GM23338 (cell line): ENCODE data around the gene TAOK1. TPM values are rescaled to one million over a fixed set of nuclear protein-coding genes. Genes with fewer than 3 reads are reported as not detected.

Experiments
- ATAC-seq: fragments of 200-7000 bp; cut with Tn5 transposase; 3 replicates; pipeline ENCODE4 v1.9.1; 2020
- DNase-seq: peaks from one replicate; pipeline ENCODE4 v3.0.0-alpha.2; 2015; ENCODE audit warnings: low spot score
- H2AFZ ChIP-seq: fragments of 200-600 bp; sonication (generic); 2 replicates; pipeline ENCODE4 v1.8.0; 2016; ENCODE audit warnings: antibody characterized with exemption, mild to moderate bottlenecking, moderate library complexity
- H3F3A ChIP-seq: fragments of 200-600 bp; sonication (generic); replicated peaks from 2 replicates; pipeline ENCODE4 v1.8.0; 2017; ENCODE audit warnings: antibody characterized with exemption, mixed run types, low read depth
- H3K27ac ChIP-seq: fragments of 200-600 bp; sonication (generic); 2 replicates; pipeline ENCODE4 v1.6.1; 2016; ENCODE audit warnings: low read depth
- H3K27me3 ChIP-seq: fragments of 200-600 bp; sonication (generic); 2 replicates; pipeline ENCODE4 v1.8.0; 2016; ENCODE audit warnings: mild to moderate bottlenecking, mixed run types, moderate library complexity; ENCODE audit not compliant: insufficient read depth
- H3K36me3 ChIP-seq: fragments of 200-600 bp; sonication (generic); 2 replicates; pipeline ENCODE4 v1.8.0; 2016; ENCODE audit warnings: mild to moderate bottlenecking; ENCODE audit not compliant: insufficient read depth
- H3K4me1 ChIP-seq: fragments of 200-600 bp; sonication (generic); 2 replicates; pipeline ENCODE4 v1.8.0; 2016; ENCODE audit warnings: mild to moderate bottlenecking, moderate library complexity; ENCODE audit not compliant: insufficient read depth
- H3K4me2 ChIP-seq: fragments of 200-600 bp; sonication (generic); 2 replicates; pipeline ENCODE4 v1.7.1; 2017; ENCODE audit warnings: mixed run types
- H3K4me3 ChIP-seq: fragments of 200-600 bp; sonication (generic); 2 replicates; pipeline ENCODE4 v1.6.1; 2016; ENCODE audit warnings: mixed run types
- H3K79me2 ChIP-seq: fragments of 200-600 bp; sonication (generic); replicated peaks from 2 replicates; pipeline ENCODE4 v1.8.0; 2017; ENCODE audit warnings: mild to moderate bottlenecking; ENCODE audit not compliant: insufficient read depth
- H3K9me2 ChIP-seq: fragments of 200-600 bp; sonication (generic); 2 replicates; pipeline ENCODE4 v1.8.0; 2017; ENCODE audit not compliant: insufficient read depth
- H4K20me1 ChIP-seq: fragments of 200-600 bp; sonication (generic); replicated peaks from 2 replicates; pipeline ENCODE4 v1.8.0; 2017; ENCODE audit warnings: mild to moderate bottlenecking; ENCODE audit not compliant: insufficient read depth
- H3K27ac Mint-ChIP-seq: 2 replicates; pipeline ENCODE4 v1.8.0; 2020; ENCODE audit warnings: inconsistent platforms, mild to moderate bottlenecking, moderate library complexity, mixed read lengths
- H3K27me3 Mint-ChIP-seq: 3 replicates; pipeline ENCODE4 v1.8.0; 2022; ENCODE audit warnings: low read depth, mild to moderate bottlenecking, moderate library complexity, mixed read lengths, inconsistent platforms; ENCODE audit not compliant: insufficient read depth, poor library complexity
- H3K36me3 Mint-ChIP-seq: 3 replicates; pipeline ENCODE4 v1.8.0; 2021; ENCODE audit warnings: low read depth, mild to moderate bottlenecking, inconsistent platforms, moderate library complexity, mixed read lengths
- H3K4me1 Mint-ChIP-seq: 3 replicates; pipeline ENCODE4 v1.8.0; 2020; ENCODE audit warnings: mild to moderate bottlenecking, inconsistent platforms, mixed read lengths
- H3K4me3 Mint-ChIP-seq: 3 replicates; pipeline ENCODE4 v1.8.0; 2021; ENCODE audit warnings: moderate library complexity, mild to moderate bottlenecking, inconsistent platforms, mixed read lengths
- H3K9me3 Mint-ChIP-seq: 3 replicates; pipeline ENCODE4 v1.8.0; 2020; ENCODE audit warnings: moderate library complexity, mild to moderate bottlenecking, inconsistent platforms, mixed read lengths
- CREB1 ChIP-seq: fragments of 250-450 bp; sonication (Bioruptor Pico); IDR thresholded peaks from 2 replicates; pipeline ENCODE4 v1.5.0; 2020; ENCODE audit warnings: low read depth, mild to moderate bottlenecking, moderate library complexity
- EZH2 ChIP-seq: fragments of 200-600 bp; sonication (generic); IDR thresholded peaks from one replicate; pipeline ENCODE4 v1.8.0; 2017; ENCODE audit warnings: antibody characterized with exemption, mild to moderate bottlenecking, low read depth; ENCODE audit not compliant: unreplicated experiment
- EZH2phosphoT487 ChIP-seq: fragments of 200-600 bp; sonication (generic); IDR thresholded peaks from one replicate; pipeline ENCODE4 v1.8.1; 2018; ENCODE audit warnings: antibody characterized with exemption; ENCODE audit not compliant: unreplicated experiment
- POLR2AphosphoS5 ChIP-seq: IDR thresholded peaks from 2 replicates; pipeline ENCODE4 v1.6.1; 2016; ENCODE audit warnings: antibody characterized with exemption, low read depth
- STAT1 ChIP-seq: IDR thresholded peaks from one replicate; pipeline ENCODE4 v1.6.1; 2016; ENCODE audit warnings: antibody characterized with exemption; ENCODE audit not compliant: unreplicated experiment
- ZNF331 ChIP-seq: fragments of 250-450 bp; sonication (Bioruptor Pico); IDR thresholded peaks from 2 replicates; pipeline ENCODE4 v1.5.0; 2020; ENCODE audit warnings: low read depth, mild to moderate bottlenecking, moderate library complexity
- long read RNA-seq: library from polyadenylated mRNA; unstranded; transcript quantifications from one replicate; pipeline ENCODE4 v2.0.0, GENCODE V29; 2020; ENCODE audit not compliant: unreplicated experiment
- polyA plus RNA-seq: library from polyadenylated mRNA; unstranded; fragments of >200 nt; fragmentation: Nextera tagmentation; extraction: Ambion mirVana; gene quantifications from 2 replicates; pipeline ENCODE4 v1.2.1, GENCODE V29; 2016
- total RNA-seq: library from RNA; depleted of rRNA; stranded (reverse); fragments of >200 nt; shearing (Covaris generic); gene quantifications from 2 replicates; pipeline ENCODE4 v1.2.3, GENCODE V29; 2014; rRNA removed
- TF ChIP-seq, protein P1 (sequence below): IDR thresholded peaks from 2 replicates; pipeline ENCODE4 v1.6.1; 2016; ENCODE audit warnings: antibody characterized with exemption
- TF ChIP-seq, protein P2 (sequence below): IDR thresholded peaks from one replicate; pipeline ENCODE4 v1.6.1; 2018; ENCODE audit warnings: antibody characterized with exemption; ENCODE audit not compliant: unreplicated experiment
- TF ChIP-seq, protein P3 (sequence below): fragments of 250-450 bp; sonication (Bioruptor Pico); IDR thresholded peaks from 2 replicates; pipeline ENCODE4 v1.5.0; 2020; ENCODE audit warnings: mild to moderate bottlenecking, moderate library complexity

The TAOK1 gene
- 63.3 and 69.8 TPM in 2 replicates for total RNA-seq
- polyA plus RNA-seq: 18.2 and 19.4 TPM in 2 replicates
- long read RNA-seq, partial matches to known transcripts: 0 of 2 reads
- long read RNA-seq, other reads (novel, unspliced or antisense): 2 of 2 reads

DNA sequence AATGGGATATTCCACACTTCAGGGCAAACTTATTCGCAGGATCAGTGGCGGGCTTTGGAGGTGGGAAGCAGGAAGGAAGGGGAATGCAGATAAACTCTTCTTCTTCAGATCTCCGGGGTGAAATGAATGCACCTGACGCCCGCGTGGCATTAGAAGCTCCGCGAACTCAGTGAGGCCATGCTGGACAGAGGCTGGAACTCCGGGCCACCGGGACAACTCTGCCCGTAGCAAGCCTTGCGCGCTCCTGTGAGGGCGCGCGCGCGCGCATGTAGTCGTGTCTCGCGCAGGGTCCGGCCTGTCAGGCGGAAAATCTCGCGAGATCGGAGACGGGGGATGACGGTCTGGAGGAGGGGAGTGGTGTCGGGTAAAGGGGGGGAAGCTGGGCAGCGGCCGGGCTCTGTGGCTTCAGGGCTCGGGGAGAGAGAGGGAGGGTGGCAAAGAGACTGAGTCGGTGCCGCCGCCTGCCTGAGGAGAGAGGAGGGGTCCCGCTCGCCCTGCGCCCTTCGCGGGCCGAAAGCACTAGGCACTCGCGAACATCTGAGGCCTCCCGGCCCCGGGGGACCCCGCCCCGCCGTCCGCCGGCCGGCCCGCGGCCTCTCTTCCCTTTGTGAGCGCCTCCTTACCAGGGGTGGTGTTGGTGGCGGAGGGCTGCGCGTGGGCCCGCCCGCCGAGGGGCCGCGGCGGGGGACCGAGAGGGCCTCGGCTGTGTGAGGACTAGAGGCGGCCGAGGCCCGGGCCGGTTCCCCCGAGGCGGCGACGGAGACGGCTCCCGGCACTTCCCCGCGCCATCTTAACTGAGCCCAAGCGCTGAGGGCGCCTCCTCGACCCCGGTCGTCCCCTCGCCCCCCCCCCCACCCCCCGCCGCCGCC lies at the start of gene TAOK1:
Gene TAOK1, plus strand, starts transcription at position 382 of the 869 bp plus-strand sequence. CDS start 61,186 bp downstream, outside the sequence.
- Histone ChIP-seq H2AFZ (peak within 1 kb of the TSS; percentile 93; the same call in 1 of the 2 replicates), H3K27me3 (no peaks in the 10 kb centered on the region), H4K20me1 (peaks cover 16% of the 10 kb centered on the region), H3K27ac (peak within 1 kb of the TSS; percentile 92), H3K36me3 (no peaks in the 10 kb centered on the region), H3K4me1 (peaks cover 14% of the 10 kb centered on the region), H3K4me3 (peak within 1 kb of the TSS; percentile 89), H3K79me2 (peaks cover 45% of the 10 kb centered on the region), H3K9me2 (no peaks in the 10 kb centered on the region), H3F3A (no peaks in the 10 kb centered on the region), H3K4me2 (peak within 1 kb of the TSS; percentile 94)
- H3K36me3 Mint-ChIP-seq: peaks cover 6% of the 10 kb centered on the region; the same call in 2 of the 3 replicates
- no peaks in the 10 kb centered on the region; the same call in 2 of the 3 replicates for H3K9me3 Mint-ChIP-seq
- peak within 1 kb of the TSS; percentile 79 for H3K27ac Mint-ChIP-seq
- peaks cover 8% of the 10 kb centered on the region for H3K27me3 Mint-ChIP-seq
- H3K4me1 Mint-ChIP-seq: peaks cover 22% of the 10 kb centered on the region
- peak; percentile 87 for ATAC-seq
- DNase-seq: peak; percentile 99
- H3K4me3 Mint-ChIP-seq: peak within 1 kb of the TSS; percentile 96
- no peak for TF ChIP-seq ZNF331 (CRISPR knock-in tag)
- peak; percentile 80 for TF ChIP-seq CREB1 (CRISPR knock-in tag)
- TF ChIP-seq EZH2: no peak
- no peak for TF ChIP-seq STAT1
- TF ChIP-seq, protein P1, sequence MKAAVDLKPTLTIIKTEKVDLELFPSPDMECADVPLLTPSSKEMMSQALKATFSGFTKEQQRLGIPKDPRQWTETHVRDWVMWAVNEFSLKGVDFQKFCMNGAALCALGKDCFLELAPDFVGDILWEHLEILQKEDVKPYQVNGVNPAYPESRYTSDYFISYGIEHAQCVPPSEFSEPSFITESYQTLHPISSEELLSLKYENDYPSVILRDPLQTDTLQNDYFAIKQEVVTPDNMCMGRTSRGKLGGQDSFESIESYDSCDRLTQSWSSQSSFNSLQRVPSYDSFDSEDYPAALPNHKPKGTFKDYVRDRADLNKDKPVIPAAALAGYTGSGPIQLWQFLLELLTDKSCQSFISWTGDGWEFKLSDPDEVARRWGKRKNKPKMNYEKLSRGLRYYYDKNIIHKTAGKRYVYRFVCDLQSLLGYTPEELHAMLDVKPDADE: peak; percentile 58
- TF ChIP-seq POLR2AphosphoS5: peak; percentile 91
- TF ChIP-seq, protein P2, sequence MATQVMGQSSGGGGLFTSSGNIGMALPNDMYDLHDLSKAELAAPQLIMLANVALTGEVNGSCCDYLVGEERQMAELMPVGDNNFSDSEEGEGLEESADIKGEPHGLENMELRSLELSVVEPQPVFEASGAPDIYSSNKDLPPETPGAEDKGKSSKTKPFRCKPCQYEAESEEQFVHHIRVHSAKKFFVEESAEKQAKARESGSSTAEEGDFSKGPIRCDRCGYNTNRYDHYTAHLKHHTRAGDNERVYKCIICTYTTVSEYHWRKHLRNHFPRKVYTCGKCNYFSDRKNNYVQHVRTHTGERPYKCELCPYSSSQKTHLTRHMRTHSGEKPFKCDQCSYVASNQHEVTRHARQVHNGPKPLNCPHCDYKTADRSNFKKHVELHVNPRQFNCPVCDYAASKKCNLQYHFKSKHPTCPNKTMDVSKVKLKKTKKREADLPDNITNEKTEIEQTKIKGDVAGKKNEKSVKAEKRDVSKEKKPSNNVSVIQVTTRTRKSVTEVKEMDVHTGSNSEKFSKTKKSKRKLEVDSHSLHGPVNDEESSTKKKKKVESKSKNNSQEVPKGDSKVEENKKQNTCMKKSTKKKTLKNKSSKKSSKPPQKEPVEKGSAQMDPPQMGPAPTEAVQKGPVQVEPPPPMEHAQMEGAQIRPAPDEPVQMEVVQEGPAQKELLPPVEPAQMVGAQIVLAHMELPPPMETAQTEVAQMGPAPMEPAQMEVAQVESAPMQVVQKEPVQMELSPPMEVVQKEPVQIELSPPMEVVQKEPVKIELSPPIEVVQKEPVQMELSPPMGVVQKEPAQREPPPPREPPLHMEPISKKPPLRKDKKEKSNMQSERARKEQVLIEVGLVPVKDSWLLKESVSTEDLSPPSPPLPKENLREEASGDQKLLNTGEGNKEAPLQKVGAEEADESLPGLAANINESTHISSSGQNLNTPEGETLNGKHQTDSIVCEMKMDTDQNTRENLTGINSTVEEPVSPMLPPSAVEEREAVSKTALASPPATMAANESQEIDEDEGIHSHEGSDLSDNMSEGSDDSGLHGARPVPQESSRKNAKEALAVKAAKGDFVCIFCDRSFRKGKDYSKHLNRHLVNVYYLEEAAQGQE: peak; percentile 65

DNA sequence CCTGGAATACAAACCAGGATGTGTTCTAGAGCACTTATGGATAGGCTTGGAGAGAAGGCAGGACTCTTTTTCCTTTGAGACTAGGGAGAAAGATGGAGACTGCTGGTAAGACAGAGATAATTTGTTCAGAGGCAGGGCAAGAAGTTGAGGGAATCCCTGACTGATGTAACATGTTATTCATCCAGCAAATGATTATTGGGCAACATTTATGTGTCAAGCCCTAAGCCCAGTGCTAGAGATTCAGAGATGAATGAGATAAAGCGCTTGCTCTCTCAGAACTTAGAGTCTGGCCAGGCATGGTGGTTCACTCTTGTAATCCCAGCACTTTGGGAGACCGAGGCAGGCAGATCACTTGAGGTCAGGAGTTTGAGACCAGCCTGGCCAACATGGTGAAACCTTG lies 48.4 kb upstream of the TAOK1 start:
- Histone ChIP-seq H3K4me1 (no peaks in the 10 kb centered on the region), H3K9me2 (no peaks in the 10 kb centered on the region), H3K4me3 (no peak overlapping the region), H3F3A (no peaks in the 10 kb centered on the region), H2AFZ (no peak overlapping the region; the same call in 1 of the 2 replicates), H3K4me2 (no peak overlapping the region), H3K79me2 (no peaks in the 10 kb centered on the region), H3K27ac (no peak overlapping the region), H4K20me1 (no peaks in the 10 kb centered on the region; the same call in 1 of the 2 replicates), H3K36me3 (no peaks in the 10 kb centered on the region), H3K27me3 (no peaks in the 10 kb centered on the region)
- Mint-ChIP-seq H3K27me3 (no peaks in the 10 kb centered on the region), H3K27ac (no peak overlapping the region), H3K4me3 (no peak overlapping the region), H3K9me3 (no peaks in the 10 kb centered on the region), H3K4me1 (no peaks in the 10 kb centered on the region), H3K36me3 (no peaks in the 10 kb centered on the region)
- no peak for ATAC-seq
- DNase-seq: no peak
- TF ChIP-seq EZH2phosphoT487 (no peak), STAT1 (no peak), ZNF331 (CRISPR knock-in tag) (no peak)
- TF ChIP-seq, protein P3, sequence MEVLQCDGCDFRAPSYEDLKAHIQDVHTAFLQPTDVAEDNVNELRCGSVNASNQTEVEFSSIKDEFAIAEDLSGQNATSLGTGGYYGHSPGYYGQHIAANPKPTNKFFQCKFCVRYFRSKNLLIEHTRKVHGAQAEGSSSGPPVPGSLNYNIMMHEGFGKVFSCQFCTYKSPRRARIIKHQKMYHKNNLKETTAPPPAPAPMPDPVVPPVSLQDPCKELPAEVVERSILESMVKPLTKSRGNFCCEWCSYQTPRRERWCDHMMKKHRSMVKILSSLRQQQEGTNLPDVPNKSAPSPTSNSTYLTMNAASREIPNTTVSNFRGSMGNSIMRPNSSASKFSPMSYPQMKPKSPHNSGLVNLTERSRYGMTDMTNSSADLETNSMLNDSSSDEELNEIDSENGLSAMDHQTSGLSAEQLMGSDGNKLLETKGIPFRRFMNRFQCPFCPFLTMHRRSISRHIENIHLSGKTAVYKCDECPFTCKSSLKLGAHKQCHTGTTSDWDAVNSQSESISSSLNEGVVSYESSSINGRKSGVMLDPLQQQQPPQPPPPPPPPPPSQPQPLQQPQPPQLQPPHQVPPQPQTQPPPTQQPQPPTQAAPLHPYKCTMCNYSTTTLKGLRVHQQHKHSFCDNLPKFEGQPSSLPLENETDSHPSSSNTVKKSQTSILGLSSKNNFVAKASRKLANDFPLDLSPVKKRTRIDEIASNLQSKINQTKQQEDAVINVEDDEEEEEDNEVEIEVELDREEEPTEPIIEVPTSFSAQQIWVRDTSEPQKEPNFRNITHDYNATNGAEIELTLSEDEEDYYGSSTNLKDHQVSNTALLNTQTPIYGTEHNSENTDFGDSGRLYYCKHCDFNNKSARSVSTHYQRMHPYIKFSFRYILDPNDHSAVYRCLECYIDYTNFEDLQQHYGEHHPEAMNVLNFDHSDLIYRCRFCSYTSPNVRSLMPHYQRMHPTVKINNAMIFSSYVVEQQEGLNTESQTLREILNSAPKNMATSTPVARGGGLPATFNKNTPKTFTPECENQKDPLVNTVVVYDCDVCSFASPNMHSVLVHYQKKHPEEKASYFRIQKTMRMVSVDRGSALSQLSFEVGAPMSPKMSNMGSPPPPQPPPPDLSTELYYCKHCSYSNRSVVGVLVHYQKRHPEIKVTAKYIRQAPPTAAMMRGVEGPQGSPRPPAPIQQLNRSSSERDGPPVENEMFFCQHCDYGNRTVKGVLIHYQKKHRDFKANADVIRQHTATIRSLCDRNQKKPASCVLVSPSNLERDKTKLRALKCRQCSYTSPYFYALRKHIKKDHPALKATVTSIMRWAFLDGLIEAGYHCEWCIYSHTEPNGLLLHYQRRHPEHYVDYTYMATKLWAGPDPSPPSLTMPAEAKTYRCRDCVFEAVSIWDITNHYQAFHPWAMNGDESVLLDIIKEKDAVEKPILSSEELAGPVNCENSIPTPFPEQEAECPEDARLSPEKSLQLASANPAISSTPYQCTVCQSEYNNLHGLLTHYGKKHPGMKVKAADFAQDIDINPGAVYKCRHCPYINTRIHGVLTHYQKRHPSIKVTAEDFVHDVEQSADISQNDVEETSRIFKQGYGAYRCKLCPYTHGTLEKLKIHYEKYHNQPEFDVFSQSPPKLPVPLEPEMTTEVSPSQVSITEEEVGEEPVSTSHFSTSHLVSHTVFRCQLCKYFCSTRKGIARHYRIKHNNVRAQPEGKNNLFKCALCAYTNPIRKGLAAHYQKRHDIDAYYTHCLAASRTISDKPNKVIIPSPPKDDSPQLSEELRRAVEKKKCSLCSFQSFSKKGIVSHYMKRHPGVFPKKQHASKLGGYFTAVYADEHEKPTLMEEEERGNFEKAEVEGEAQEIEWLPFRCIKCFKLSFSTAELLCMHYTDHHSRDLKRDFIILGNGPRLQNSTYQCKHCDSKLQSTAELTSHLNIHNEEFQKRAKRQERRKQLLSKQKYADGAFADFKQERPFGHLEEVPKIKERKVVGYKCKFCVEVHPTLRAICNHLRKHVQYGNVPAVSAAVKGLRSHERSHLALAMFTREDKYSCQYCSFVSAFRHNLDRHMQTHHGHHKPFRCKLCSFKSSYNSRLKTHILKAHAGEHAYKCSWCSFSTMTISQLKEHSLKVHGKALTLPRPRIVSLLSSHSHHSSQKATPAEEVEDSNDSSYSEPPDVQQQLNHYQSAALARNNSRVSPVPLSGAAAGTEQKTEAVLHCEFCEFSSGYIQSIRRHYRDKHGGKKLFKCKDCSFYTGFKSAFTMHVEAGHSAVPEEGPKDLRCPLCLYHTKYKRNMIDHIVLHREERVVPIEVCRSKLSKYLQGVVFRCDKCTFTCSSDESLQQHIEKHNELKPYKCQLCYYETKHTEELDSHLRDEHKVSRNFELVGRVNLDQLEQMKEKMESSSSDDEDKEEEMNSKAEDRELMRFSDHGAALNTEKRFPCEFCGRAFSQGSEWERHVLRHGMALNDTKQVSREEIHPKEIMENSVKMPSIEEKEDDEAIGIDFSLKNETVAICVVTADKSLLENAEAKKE (CRISPR knock-in tag): no peak
